HG03139 (cell line): ENCODE results near the gene TRMU.
"Not testable (repeated sequence)": the region's sequence is repeated elsewhere in the genome, so short reads cannot be mapped to it uniquely, and the experiment has no call there.

Experiments used
- ATAC-seq: cut with Tn5 transposase; IDR thresholded peaks from one replicate; pipeline ENCODE4 v1.9.1; 2021; ENCODE audit not compliant: unreplicated experiment

TRMU gene

GRCh38 chr22:46299101-46299500, 36.4 kb upstream of the TRMU start:
- no peak for ATAC-seq

- ATAC-seq, result no peak
Measured at GRCh38 chr22:46300491-46300890, 35.0 kb upstream of the TRMU start.

GRCh38 chr22:46303347-46303965, 32.1 kb upstream of the TRMU start:
- no peak for ATAC-seq

GRCh38 chr22:46308283-46308988, 27.1 kb upstream of the TRMU start:
- no peak for ATAC-seq

- no peak for ATAC-seq
Measured at GRCh38 chr22:46309526-46310085, 25.9 kb upstream of the TRMU start.

- ATAC-seq, result no peak
Measured at GRCh38 chr22:46312056-46312455, 23.5 kb upstream of the TRMU start.

GRCh38 chr22:46312848-46313247, 22.7 kb upstream of the TRMU start:
- ATAC-seq, result not testable (repeated sequence)

- ATAC-seq, result no peak
Measured at GRCh38 chr22:46315976-46316375, 19.5 kb upstream of the TRMU start.

GRCh38 chr22:46317646-46318045, 17.9 kb upstream of the TRMU start:
- no peak for ATAC-seq

GRCh38 chr22:46318576-46318975, 16.9 kb upstream of the TRMU start:
- ATAC-seq, result no peak

GRCh38 chr22:46319319-46319718, 16.2 kb upstream of the TRMU start:
- no peak for ATAC-seq

- no peak for ATAC-seq
Measured at GRCh38 chr22:46320166-46320710, 15.3 kb upstream of the TRMU start.

- ATAC-seq, result no peak
Measured at GRCh38 chr22:46320716-46321386, 14.7 kb upstream of the TRMU start.

GRCh38 chr22:46322711-46323110, 12.8 kb upstream of the TRMU start:
- no peak for ATAC-seq

GRCh38 chr22:46323162-46323561, 12.4 kb upstream of the TRMU start:
- no peak for ATAC-seq

- no peak for ATAC-seq
Measured at GRCh38 chr22:46326066-46326680, 9.3 kb upstream of the TRMU start.

- ATAC-seq, result no peak
Measured at GRCh38 chr22:46327691-46328465, 7.6 kb upstream of the TRMU start.

- no peak for ATAC-seq
Measured at GRCh38 chr22:46328797-46329196, 6.7 kb upstream of the TRMU start.

GRCh38 chr22:46329616-46330015, 5.9 kb upstream of the TRMU start:
- ATAC-seq, result no peak

GRCh38 chr22:46330426-46330825, 5.1 kb upstream of the TRMU start:
- ATAC-seq, result no peak
